GM19025 (cell line): ENCODE results near the gene NHERF1.

ENCODE experiments used
- ATAC-seq: cut with Tn5 transposase; IDR thresholded peaks from one replicate; pipeline ENCODE4 v1.9.1; 2021; ENCODE audit warnings: mild to moderate bottlenecking, low read depth, moderate library complexity; ENCODE audit not compliant: unreplicated experiment

Gene NHERF1

GRCh38 chr17:74748529-74749278 is at the start of gene NHERF1:
NHERF1 (plus strand) TSS chr17:74748628; CDS start chr17:74748847, 219 bp downstream.
- ATAC-seq = peak; percentile 91

GRCh38 chr17:74699236-74699635 is 49.2 kb upstream of the NHERF1 start:
- ATAC-seq = no peak

- no peak for ATAC-seq
Observed at GRCh38 chr17:74702116-74702871, 46.1 kb upstream of the NHERF1 start.

GRCh38 chr17:74703311-74703710 is 45.1 kb upstream of the NHERF1 start:
- ATAC-seq = no peak

- ATAC-seq = no peak
Observed at GRCh38 chr17:74704544-74704943, 43.9 kb upstream of the NHERF1 start.

GRCh38 chr17:74711058-74711824 is 37.2 kb upstream of the NHERF1 start:
- no peak for ATAC-seq

GRCh38 chr17:74712301-74712700 is 36.1 kb upstream of the NHERF1 start:
- no peak for ATAC-seq

- no peak for ATAC-seq
Observed at GRCh38 chr17:74712756-74713155, 35.7 kb upstream of the NHERF1 start, which contains the start of gene CD300LF. CD300LF (minus strand) TSS chr17:74712923; CDS start chr17:74712866, 57 bp downstream.

- no peak for ATAC-seq
Observed at GRCh38 chr17:74713171-74713755, 35.2 kb upstream of the NHERF1 start.

- no peak for ATAC-seq
Observed at GRCh38 chr17:74715144-74715543, 33.3 kb upstream of the NHERF1 start.

GRCh38 chr17:74720506-74720905 is 27.9 kb upstream of the NHERF1 start:
- ATAC-seq = no peak

GRCh38 chr17:74722782-74723181 is 25.6 kb upstream of the NHERF1 start:
- no peak for ATAC-seq

GRCh38 chr17:74723891-74724290 is 24.5 kb upstream of the NHERF1 start:
- ATAC-seq = no peak

GRCh38 chr17:74725111-74725510 is 23.3 kb upstream of the NHERF1 start:
- ATAC-seq = no peak

GRCh38 chr17:74728033-74728701 is 20.3 kb upstream of the NHERF1 start:
- no peak for ATAC-seq

- ATAC-seq = no peak
Observed at GRCh38 chr17:74728702-74729075, 19.7 kb upstream of the NHERF1 start.

GRCh38 chr17:74729368-74729767 is 19.1 kb upstream of the NHERF1 start:
- ATAC-seq = no peak

GRCh38 chr17:74729866-74730265 is 18.6 kb upstream of the NHERF1 start:
- ATAC-seq = no peak

- ATAC-seq = no peak
Observed at GRCh38 chr17:74730491-74731346, 17.7 kb upstream of the NHERF1 start.

GRCh38 chr17:74731347-74731605 is 17.2 kb upstream of the NHERF1 start:
- no peak for ATAC-seq
